ENCODE measurements around the gene TUT4.
A peak's percentile ranks its signal among the peaks of the same experiment; 100 is the strongest.
"Not testable (repeated sequence)": the region's sequence is repeated elsewhere in the genome, so short reads cannot be mapped to it uniquely, and the experiment has no call there.

TUT4 gene, protein sequence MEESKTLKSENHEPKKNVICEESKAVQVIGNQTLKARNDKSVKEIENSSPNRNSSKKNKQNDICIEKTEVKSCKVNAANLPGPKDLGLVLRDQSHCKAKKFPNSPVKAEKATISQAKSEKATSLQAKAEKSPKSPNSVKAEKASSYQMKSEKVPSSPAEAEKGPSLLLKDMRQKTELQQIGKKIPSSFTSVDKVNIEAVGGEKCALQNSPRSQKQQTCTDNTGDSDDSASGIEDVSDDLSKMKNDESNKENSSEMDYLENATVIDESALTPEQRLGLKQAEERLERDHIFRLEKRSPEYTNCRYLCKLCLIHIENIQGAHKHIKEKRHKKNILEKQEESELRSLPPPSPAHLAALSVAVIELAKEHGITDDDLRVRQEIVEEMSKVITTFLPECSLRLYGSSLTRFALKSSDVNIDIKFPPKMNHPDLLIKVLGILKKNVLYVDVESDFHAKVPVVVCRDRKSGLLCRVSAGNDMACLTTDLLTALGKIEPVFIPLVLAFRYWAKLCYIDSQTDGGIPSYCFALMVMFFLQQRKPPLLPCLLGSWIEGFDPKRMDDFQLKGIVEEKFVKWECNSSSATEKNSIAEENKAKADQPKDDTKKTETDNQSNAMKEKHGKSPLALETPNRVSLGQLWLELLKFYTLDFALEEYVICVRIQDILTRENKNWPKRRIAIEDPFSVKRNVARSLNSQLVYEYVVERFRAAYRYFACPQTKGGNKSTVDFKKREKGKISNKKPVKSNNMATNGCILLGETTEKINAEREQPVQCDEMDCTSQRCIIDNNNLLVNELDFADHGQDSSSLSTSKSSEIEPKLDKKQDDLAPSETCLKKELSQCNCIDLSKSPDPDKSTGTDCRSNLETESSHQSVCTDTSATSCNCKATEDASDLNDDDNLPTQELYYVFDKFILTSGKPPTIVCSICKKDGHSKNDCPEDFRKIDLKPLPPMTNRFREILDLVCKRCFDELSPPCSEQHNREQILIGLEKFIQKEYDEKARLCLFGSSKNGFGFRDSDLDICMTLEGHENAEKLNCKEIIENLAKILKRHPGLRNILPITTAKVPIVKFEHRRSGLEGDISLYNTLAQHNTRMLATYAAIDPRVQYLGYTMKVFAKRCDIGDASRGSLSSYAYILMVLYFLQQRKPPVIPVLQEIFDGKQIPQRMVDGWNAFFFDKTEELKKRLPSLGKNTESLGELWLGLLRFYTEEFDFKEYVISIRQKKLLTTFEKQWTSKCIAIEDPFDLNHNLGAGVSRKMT (N-terminal part only)
- 50.7 to 203 (median 155) reads per million in 3 experiments for total RNA-seq

DNA sequence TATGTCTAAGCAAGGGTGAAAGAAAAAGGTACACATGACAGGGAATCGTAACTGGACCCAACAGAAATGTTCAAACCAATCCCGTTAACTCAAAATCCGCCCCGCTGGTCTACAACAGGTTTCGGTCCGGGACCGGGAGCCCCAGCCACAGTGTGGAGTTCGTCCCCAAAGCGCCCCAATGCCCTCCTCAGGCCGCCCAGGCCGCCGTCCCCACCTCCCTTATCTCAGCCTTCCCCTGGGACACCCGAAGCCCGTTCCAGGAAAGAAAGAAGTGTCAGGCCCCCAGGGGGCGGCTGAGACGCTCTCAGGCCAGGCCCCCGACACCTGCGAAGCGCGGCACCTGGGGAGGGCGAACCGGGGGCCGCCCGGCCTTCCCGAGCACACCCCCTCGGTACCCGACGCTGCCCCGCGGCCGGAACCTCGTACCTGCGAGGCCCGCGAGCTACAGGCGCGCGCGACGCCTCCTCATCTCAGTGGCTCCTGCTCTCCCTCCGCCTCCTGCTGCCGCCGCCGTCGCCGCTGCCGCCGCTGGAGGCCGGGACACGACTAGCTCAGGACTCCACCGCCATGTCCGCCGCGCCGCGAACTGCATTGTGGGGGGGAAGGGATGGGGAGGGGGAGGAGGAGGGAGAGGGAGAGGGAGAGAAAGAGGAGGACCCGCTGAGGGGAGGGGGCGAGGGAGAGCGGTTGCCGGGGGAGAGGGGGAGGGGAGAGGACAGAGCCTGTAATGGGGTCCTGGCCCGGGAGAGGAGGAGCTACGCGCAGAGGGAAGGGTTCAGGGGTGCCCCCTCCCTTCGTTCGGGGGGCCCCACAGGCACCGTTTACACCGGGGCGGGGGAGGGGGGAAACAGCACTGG lies at the start of gene TUT4:
Gene TUT4 (minus strand): TSS at position 588 of the 857 bp plus-strand sequence. CDS start 26,812 bp downstream, outside the sequence.
- peak; percentile 71 for DNase-seq

DNA sequence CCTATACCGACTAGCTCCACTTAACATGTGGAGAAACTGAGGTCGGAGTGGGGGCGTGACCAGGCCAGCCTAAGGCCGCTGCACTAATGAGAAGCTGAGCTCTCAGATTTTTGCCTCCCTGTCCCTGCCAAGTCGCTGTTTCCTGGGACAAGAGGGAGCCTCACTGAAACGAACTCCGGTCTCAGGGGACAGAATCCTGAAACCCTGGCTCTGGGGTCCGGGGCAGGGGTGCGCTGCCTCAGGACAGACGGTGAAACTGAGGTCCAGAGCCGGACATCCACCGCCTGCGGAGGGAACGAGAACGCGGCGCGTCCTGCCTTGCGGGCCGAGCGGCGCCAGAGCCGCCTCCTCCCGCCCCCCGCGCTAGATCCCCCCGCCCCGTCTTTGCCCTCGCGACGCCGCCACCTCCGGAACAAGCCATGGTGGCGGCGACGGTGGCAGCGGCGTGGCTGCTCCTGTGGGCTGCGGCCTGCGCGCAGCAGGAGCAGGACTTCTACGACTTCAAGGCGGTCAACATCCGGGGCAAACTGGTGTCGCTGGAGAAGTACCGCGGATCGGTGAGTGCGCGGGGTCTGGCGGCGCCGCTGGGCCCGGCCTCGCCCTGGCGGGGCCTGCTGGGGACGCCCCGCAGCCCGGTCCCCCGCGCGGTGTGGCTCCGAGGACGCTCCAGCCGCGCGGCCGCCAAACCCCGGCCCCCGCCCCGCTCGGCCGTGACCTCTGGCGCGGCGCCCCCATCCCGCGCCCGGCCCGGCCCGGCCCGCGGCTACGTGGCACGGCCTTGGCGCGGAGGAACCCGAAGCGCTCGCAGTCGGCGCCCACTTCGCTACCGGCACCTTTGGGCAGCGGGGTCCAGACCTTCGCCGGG lies 49.3 kb upstream of the TUT4 start, which contains the start of gene GPX7:
Gene GPX7 (plus strand): TSS at position 381 of the 865 bp plus-strand sequence. CDS start 39 bp downstream, at position 420.
- peak; percentile 63 for DNase-seq

DNA sequence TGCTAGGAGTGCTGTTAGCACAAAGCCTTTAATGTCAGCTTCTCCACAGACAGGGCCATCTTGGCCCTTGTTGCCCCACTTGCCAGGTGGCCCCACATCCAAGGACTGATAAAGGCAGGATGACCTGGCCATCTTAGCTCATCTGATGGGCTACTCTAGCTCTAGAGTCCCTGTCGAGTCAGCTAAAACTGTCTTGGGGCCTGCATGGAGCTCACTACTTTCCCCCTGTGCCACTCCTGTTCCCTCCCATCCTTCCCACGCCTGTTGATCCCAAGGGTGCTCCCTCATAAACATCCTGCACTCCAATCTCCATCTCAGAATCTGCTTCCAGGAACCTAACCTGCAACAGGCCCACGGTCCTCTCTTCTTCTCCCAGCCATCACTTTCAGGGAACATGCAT lies 48.6 kb upstream of the TUT4 start:
- no peak for DNase-seq

- DNase-seq: no peak
Observed at GRCh38 chr1:52600533-52601179, 47.8 kb upstream of the TUT4 start.

DNA sequence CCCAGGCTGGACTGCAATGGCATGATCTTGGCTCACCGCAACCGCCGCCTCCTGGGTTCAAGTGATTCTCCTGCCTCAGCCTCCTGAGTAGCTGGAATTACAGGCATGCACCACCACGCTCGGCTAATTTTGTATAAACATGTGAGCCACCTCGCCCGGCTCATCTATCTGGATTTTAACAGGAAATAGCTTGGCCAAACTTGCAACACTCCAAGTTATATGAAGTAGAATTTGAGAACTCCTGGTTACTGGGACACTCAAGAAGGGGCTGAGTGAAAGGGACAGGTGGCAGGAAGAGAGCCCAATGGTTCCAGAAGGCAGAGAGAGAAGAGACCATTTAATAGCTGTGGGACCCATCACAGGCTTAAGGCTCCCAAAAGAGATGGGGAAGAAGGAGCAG lies 46.3 kb upstream of the TUT4 start:
- no peak for DNase-seq

DNA sequence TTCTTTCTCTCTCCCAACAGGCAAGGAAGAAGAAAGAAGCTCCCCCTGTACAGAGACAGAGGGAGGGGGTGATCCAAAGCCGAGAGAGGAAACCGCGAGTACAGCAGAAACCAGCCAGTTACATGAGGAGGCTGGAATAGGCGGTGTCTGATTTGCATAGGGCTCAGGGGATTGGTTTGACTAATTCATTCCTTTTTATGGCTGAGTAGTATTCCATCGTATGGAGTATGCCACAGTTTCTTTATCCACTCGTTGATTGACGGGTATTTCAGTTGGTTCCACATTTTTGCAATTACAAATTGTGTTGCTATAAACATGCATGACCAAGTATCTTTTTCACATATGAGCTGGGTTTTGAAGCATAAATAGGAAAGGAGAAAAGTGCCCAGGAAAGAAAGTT lies 45.8 kb upstream of the TUT4 start:
- no peak for DNase-seq

DNA sequence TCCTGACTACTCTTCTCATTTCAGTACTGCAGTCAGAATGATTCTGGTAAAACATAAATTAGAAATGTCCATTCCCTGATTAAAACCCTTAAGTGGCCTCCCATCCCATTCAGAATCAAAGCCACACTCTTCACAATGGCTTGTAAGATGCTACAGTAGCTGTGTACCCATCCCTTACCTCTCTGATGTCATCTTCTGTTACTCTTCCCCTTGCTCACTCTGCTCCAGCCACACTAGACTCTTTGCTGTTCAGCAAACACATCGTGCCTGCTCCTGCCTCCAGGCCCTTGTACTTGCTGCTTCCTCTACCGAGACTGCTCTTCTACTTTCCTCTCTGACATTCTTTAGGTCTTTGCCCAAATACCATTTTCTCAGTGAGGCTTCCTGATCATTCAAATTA lies 45.0 kb upstream of the TUT4 start:
- no peak for DNase-seq

DNA sequence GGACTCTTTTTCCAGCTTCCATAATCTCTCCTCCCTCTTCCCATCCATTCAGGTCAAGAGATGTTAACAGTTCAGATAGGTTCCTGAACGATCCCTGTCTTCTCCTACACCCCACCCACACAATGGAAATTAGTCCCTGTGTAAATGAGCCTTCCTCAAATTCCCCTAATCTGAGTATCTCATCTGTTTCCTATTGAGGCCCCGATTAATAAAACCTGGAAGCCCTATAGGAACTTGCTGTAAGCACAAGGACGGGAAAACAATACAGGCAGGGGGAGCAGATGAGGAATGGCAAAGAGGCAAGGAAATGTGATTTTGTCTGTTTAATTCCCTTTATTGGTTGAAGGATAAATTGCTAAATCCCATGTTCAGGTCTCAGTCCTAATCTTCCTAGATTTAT lies 42.2 kb upstream of the TUT4 start:
- no peak for DNase-seq

- no peak for DNase-seq
Observed at GRCh38 chr1:52593495-52593894, 40.6 kb upstream of the TUT4 start.

GRCh38 chr1:52592637-52593323 lies 39.9 kb upstream of the TUT4 start:
- DNase-seq: no peak

GRCh38 chr1:52590266-52590665 lies 37.4 kb upstream of the TUT4 start:
- no peak for DNase-seq

- no peak for DNase-seq
Observed at GRCh38 chr1:52588535-52588934, 35.6 kb upstream of the TUT4 start.

DNA sequence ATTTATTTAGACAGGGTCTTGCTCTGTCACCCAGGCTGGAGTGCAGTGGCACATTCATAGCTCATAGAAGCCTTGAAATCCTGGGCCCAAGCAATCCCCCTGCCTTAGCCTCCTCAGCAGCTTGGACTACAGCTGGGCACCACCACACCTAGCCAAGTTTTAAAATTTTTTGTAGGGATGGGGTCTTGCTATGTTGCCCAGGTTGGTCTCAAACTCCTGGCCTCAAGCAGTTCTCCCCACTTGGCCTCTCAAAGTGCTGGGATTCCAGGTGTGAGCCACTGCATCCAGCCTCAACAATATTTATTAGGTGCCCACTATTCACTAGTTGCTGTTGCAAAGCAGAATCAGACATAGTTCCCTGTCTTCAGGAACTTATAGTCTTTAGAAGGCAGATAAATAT lies 35.1 kb upstream of the TUT4 start:
- DNase-seq: no peak

DNA sequence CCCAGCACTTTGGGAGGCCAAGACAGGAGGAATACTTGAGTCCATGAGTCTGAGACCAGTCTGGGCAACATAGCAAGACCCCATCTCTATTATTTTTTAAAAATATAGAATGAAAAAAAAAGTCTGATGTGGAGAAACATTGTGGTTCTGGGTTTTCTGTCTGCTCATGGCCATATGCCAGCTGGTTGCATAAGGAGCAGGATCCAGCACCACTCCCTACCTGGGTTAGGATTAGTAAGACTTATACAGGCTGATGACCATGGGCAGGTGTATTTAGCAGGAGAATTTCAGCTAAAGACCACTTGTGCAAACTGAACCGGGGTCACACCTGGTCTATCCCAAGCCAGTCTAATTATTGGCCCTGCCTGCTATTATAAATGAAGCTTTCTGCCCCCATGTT lies 32.6 kb upstream of the TUT4 start:
- DNase-seq: no peak

DNA sequence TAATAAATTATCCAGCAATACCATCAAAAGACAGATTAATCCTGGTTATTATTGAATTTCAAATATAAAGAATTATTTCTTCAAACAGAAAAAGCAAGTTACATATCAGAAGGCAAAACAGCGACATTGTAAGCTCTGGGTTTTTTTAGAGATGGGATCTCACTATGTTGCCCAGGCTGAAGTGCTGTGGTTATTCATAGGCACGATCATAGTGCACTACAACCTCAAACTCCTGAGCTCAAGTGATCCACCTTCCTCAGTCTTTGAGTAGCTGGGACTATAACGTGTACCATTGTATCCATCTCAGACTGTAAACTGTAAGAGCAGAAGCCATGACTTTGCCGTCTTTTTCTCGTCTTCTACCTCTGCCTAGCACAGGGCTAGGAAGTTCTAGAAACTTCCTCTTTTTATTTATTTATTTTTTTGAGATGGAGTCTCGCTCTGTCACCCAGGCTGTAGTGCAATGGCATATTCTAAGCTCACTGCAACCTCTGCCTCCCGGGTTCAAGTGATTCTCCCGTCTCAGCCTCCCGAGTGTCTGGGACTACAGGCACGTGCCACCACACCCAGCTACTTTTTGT lies 29.3 kb upstream of the TUT4 start:
- no peak for DNase-seq

DNA sequence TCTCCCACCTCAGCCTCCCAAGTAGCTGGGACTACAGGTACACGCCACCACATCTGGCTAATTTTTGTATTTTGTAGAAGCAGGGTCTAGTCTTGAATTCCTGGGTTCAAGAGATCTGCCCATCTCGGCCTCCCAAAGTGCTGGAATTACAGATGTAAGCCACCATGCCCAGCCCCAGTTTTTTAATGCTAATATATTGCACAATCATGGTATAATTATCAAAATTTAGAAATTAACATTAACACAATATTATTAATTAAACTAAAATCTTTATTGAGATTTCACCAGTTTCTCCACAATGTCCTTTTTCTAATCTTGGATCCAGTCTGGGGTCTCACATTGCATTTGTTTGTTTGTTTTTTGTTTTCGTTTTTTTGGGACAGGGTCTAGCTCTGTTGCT lies 27.4 kb upstream of the TUT4 start:
- no peak for DNase-seq

DNA sequence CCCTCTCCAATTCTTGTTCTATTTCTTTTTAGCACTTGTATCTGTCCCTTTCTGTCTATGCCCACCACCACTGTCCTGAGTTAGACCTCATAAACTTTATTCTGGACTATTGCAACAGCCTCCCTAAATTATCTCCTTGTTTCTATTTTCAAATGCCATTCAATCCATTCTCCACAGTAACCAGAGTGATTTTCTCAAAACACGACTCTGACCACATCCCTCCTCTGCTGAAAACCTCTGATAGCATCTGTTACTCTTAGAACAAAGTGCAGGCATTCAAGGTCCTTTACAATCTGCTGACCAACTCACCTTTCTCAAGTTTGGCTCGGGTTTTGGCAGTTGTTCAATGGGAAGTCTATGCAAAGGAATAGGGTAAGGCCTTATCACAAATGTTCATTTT lies 26.5 kb upstream of the TUT4 start:
- DNase-seq: no peak

- DNase-seq: not testable (repeated sequence)
Observed at GRCh38 chr1:52578066-52578465, 25.2 kb upstream of the TUT4 start.

- no peak for DNase-seq
Observed at GRCh38 chr1:52576074-52576473, 23.2 kb upstream of the TUT4 start.
